B cell (primary cell): Measurements from ENCODE around the gene ADCY2.

Source experiments
- CTCF ChIP-seq: fragments of 200-600 bp; IDR thresholded peaks from one replicate; pipeline ENCODE4 v1.8.0; 2022; ENCODE audit warnings: antibody characterized with exemption, mild to moderate bottlenecking
- EZH2 ChIP-seq: IDR thresholded peaks from 2 replicates; pipeline ENCODE4 v1.6.1; 2012; ENCODE audit warnings: borderline replicate concordance, low read depth, mild to moderate bottlenecking, moderate library complexity, low read length; ENCODE audit not compliant: insufficient read depth, poor library complexity, severe bottlenecking

- TF ChIP-seq CTCF (no peak), EZH2 (no peak)
Measured at GRCh38 chr5:7872517-7873130, 476.7 kb downstream of the ADCY2 start.
